ENCODE measurements around the gene GABRP. TPM values are rescaled to one million over a fixed set of nuclear protein-coding genes. Genes with fewer than 3 reads are reported as not detected.
"Not testable (repeated sequence)": the region's sequence is repeated elsewhere in the genome, so short reads cannot be mapped to it uniquely, and the experiment has no call there.

Gene GABRP
- total RNA-seq, 1 donor: not detected

GRCh38 chr5:170760113-170760512, 23.4 kb upstream of the GABRP start:
- no peak overlapping the region for H3K4me3 ChIP-seq (ENCODE audit: low read depth, low read length)
- no peak for DNase-seq (ENCODE audit: low read depth)
- no peak for TF ChIP-seq CTCF (IDR thresholded peaks at IDR 0.05; ENCODE audit: insufficient read depth, low read length)

GRCh38 chr5:170761048-170761707, 22.3 kb upstream of the GABRP start:
- no peak for DNase-seq (ENCODE audit: low read depth)
- no peak overlapping the region for H3K4me3 ChIP-seq (ENCODE audit: low read depth, low read length)
- TF ChIP-seq CTCF (IDR thresholded peaks at IDR 0.05; ENCODE audit: insufficient read depth, low read length): no peak

GRCh38 chr5:170761708-170762066, 21.8 kb upstream of the GABRP start:
- no peak for TF ChIP-seq CTCF (IDR thresholded peaks at IDR 0.05; ENCODE audit: insufficient read depth, low read length)
- no peak for DNase-seq (ENCODE audit: low read depth)
- H3K4me3 ChIP-seq (ENCODE audit: low read depth, low read length): no peak overlapping the region

GRCh38 chr5:170762298-170762697, 21.2 kb upstream of the GABRP start:
- DNase-seq (ENCODE audit: low read depth); H3K4me3 ChIP-seq (ENCODE audit: low read depth, low read length): not testable (repeated sequence)

- DNase-seq (ENCODE audit: low read depth); H3K4me3 ChIP-seq (ENCODE audit: low read depth, low read length): not testable (repeated sequence)
Measured at GRCh38 chr5:170765868-170766267, 17.7 kb upstream of the GABRP start.

GRCh38 chr5:170769246-170769645, 14.3 kb upstream of the GABRP start:
- DNase-seq (ENCODE audit: low read depth): no peak
- no peak overlapping the region for H3K4me3 ChIP-seq (ENCODE audit: low read depth, low read length)
- no peak for TF ChIP-seq CTCF (IDR thresholded peaks at IDR 0.05; ENCODE audit: insufficient read depth, low read length)

GRCh38 chr5:170769898-170770416, 13.6 kb upstream of the GABRP start:
- no peak for DNase-seq (ENCODE audit: low read depth)

More at GRCh38 chr5:170769898-170770416, 13.6 kb upstream of the GABRP start:
- H3K4me3 ChIP-seq (ENCODE audit: low read depth, low read length): no peak overlapping the region
- no peak for TF ChIP-seq CTCF (IDR thresholded peaks at IDR 0.05; ENCODE audit: insufficient read depth, low read length)
